Motor neuron (in vitro differentiated cells): ENCODE data around the gene GREB1L. TPM values are rescaled to one million over a fixed set of nuclear protein-coding genes. Genes with fewer than 3 reads are reported as not detected.
"Not testable (repeated sequence)": the region's sequence is repeated elsewhere in the genome, so short reads cannot be mapped to it uniquely, and the experiment has no call there.

Experiments used
- ATAC-seq, 8 experiments: fragments of 200-7000 bp; cut with Tn5 transposase; replicated peaks in 6 of 8; 2 replicates each; pipeline ENCODE4 v1.8.0; 2021; ENCODE audit warnings: mild to moderate bottlenecking in 8 of 8, moderate library complexity in 8 of 8
- H3K27ac ChIP-seq, 2 donors: fragments of 250-450 bp; sonication (Bioruptor Pico); 2 replicates each; pipeline ENCODE4 v1.9.0; 2021; ENCODE audit warnings: antibody characterized with exemption in 2 of 2, mild to moderate bottlenecking in 2 of 2, moderate library complexity in 1 of 2
- H3K4me1 ChIP-seq, 2 donors: fragments of 250-450 bp; sonication (Bioruptor Pico); replicated peaks in 1 of 2; 2 replicates each; pipeline ENCODE4 v1.6.1; 2021; ENCODE audit warnings: antibody characterized with exemption in 2 of 2, mild to moderate bottlenecking in 2 of 2, moderate library complexity in 1 of 2
- H3K4me3 ChIP-seq, 5 donors: fragments of 250-450 bp; sonication (Bioruptor Pico); 2 replicates each; pipeline ENCODE4 v1.9.0; 2021; ENCODE audit warnings: antibody characterized with exemption in 5 of 5, mild to moderate bottlenecking in 5 of 5, moderate library complexity in 4 of 5
- WGBS, 10 experiments: fragments of 450-650 bp; shearing (Covaris generic); methylation state at CpG; one replicate each; pipeline ENCODE4 v1.0.0; 2022; 5-methylcytosine and 5-hydroxymethylcytosine counted together
- in situ Hi-C, 9 experiments: fragments of 400-800 bp; cut with MboI; loops; one replicate each; pipeline ENCODE4 v1.15.0; 2021; ENCODE audit warnings: low sequenced_read_pairs in 9 of 9, low pct_unique_long_range_greater_than_20kb in 2 of 9; ENCODE audit not compliant: unreplicated experiment in 9 of 9
- total RNA-seq, 8 experiments: library from RNA; unstranded; fragments of 300-600 nt; gene quantifications; 2 replicates each; pipeline versions ENCODE4 v1.2.3 to v1.2.4, GENCODE V29; 2022

The GREB1L gene
- 10 to 100 TPM in 4 of 8 experiments, 1 to 10 TPM in 2, under 1 TPM in 2; 0.36 to 39.3 (median 13.2) TPM for total RNA-seq

GRCh38 chr18:21242141-21242779 lies at the start of gene GREB1L:
Gene GREB1L, plus strand, starts transcription at chr18:21242232. Its CDS starts 141,287 bp downstream, at chr18:21383519.
- in situ Hi-C loops = no loop called here
- Histone ChIP-seq H3K4me3 (peak within 1 kb of the TSS; percentile 68 to 100 (median 93)), H3K27ac (peak within 1 kb of the TSS; percentile 62 to 64), H3K4me1 (peaks cover 9 to 11% of the 10 kb centered on the region in 2 donors)
- WGBS, 10 experiments = no CpG with 5 or more reads among the region's 87 CpGs
- peak; percentile 92 to 97 (median 94) for ATAC-seq

- 29 to 100% (median 96%) methylated on average over 1 to 5 of the region's 5 CpGs for WGBS, 10 experiments
- in situ Hi-C loops = loop anchor here in 5 of 9 experiments (5.0 to 25.0 kb wide), 4 partner anchors 245 to 770 kb away; no protein-coding TSS in a partner anchor
- no peak overlapping the region for H3K27ac ChIP-seq
- no peak for ATAC-seq
- no peak overlapping the region for H3K4me3 ChIP-seq
- no peaks in the 10 kb centered on the region for H3K4me1 ChIP-seq
Observed at GRCh38 chr18:21192308-21192624, 49.8 kb upstream of the GREB1L start.

- in situ Hi-C loops = loop anchor here in 5 of 9 experiments (5.0 to 25.0 kb wide), 4 partner anchors 242 to 767 kb away; no protein-coding TSS in a partner anchor
- no peak overlapping the region for H3K4me3 ChIP-seq
- peak in 4 of 8 experiments; percentile 24 to 44 (median 29) for ATAC-seq
- H3K4me1 ChIP-seq = no peaks in the 10 kb centered on the region
- H3K27ac ChIP-seq = no peak overlapping the region
- WGBS, 10 experiments = 0 to 35% (median 5%) methylated on average over 2 to 4 of the region's 4 CpGs; no CpG with 5 or more reads in 1 of the 10 experiments
Observed at GRCh38 chr18:21194871-21195771, 46.9 kb upstream of the GREB1L start.

- Histone ChIP-seq H3K27ac (no peak overlapping the region), H3K4me3 (no peak overlapping the region), H3K4me1 (no peaks in the 10 kb centered on the region)
- in situ Hi-C loops = loop anchor here in 4 of 9 experiments (10.0 to 25.0 kb wide), 3 partner anchors 241 to 766 kb away; no protein-coding TSS in a partner anchor
- WGBS, 10 experiments = 29 to 100% (median 86%) methylated on average over 1 of the region's 1 CpG; no CpG with 5 or more reads in 4 of the 10 experiments
- no peak for ATAC-seq
Observed at GRCh38 chr18:21196426-21196825, 45.6 kb upstream of the GREB1L start.

GRCh38 chr18:21203126-21203525 lies 38.9 kb upstream of the GREB1L start:
- Histone ChIP-seq H3K4me3 (no peak overlapping the region), H3K4me1 (no peaks in the 10 kb centered on the region), H3K27ac (no peak overlapping the region)
- no peak for ATAC-seq
- WGBS, 10 experiments = 70 to 100% (median 96%) methylated on average over 1 to 5 of the region's 7 CpGs; no CpG with 5 or more reads in 1 of the 10 experiments
- in situ Hi-C loops = loop anchor here in 3 of 9 experiments (10.0 to 25.0 kb wide), 2 partner anchors 234 to 242 kb away; no protein-coding TSS in a partner anchor

GRCh38 chr18:21203542-21204241 lies 38.3 kb upstream of the GREB1L start:
- Histone ChIP-seq H3K4me1 (no peaks in the 10 kb centered on the region), H3K4me3 (no peak overlapping the region), H3K27ac (no peak overlapping the region)
- WGBS, 10 experiments = 60 to 100% (median 94%) methylated on average over 2 to 10 of the region's 11 CpGs
- in situ Hi-C loops = loop anchor here in 3 of 9 experiments (10.0 to 25.0 kb wide), 2 partner anchors 234 to 241 kb away; no protein-coding TSS in a partner anchor
- no peak for ATAC-seq

GRCh38 chr18:21205695-21206094 lies 36.3 kb upstream of the GREB1L start:
- Histone ChIP-seq H3K27ac (no peak overlapping the region), H3K4me3 (no peak overlapping the region), H3K4me1 (no peaks in the 10 kb centered on the region)
- 0 to 96% (median 90%) methylated on average over 1 to 4 of the region's 4 CpGs for WGBS, 10 experiments
- no peak for ATAC-seq
- in situ Hi-C loops = loop anchor here in 3 of 9 experiments (10.0 to 25.0 kb wide), 2 partner anchors 232 to 239 kb away; no protein-coding TSS in a partner anchor

GRCh38 chr18:21210278-21210677 lies 31.8 kb upstream of the GREB1L start:
- no peak overlapping the region for H3K27ac ChIP-seq
- in situ Hi-C loops = loop anchor here in 2 of 9 experiments (25.0 kb wide), 1 partner anchor 227 kb away; no protein-coding TSS in a partner anchor
- H3K4me3 ChIP-seq = no peak overlapping the region
- peaks cover 0 to under 1% of the 10 kb centered on the region in 2 donors for H3K4me1 ChIP-seq
- 20 to 100% (median 71%) methylated on average over 1 of the region's 1 CpG; no CpG with 5 or more reads in 2 of the 10 experiments for WGBS, 10 experiments
- no peak for ATAC-seq

GRCh38 chr18:21210784-21211183 lies 31.2 kb upstream of the GREB1L start:
- Histone ChIP-seq H3K4me1 (peaks cover 0 to 5% of the 10 kb centered on the region in 2 donors), H3K27ac (no peak overlapping the region), H3K4me3 (no peak overlapping the region)
- peak in 1 of 8 experiments; percentile 98 for ATAC-seq
- 54 to 100% (median 88%) methylated on average over 1 to 2 of the region's 2 CpGs; no CpG with 5 or more reads in 3 of the 10 experiments for WGBS, 10 experiments
- in situ Hi-C loops = loop anchor here in 2 of 9 experiments (25.0 kb wide), 1 partner anchor 227 kb away; no protein-coding TSS in a partner anchor

GRCh38 chr18:21214409-21214808 lies 27.6 kb upstream of the GREB1L start:
- not testable (repeated sequence) for ATAC-seq, H3K4me1 ChIP-seq, H3K27ac ChIP-seq, H3K4me3 ChIP-seq
- 78 to 100% (median 95%) methylated on average over 1 to 4 of the region's 5 CpGs for WGBS, 10 experiments
- in situ Hi-C loops = loop anchor here in 2 of 9 experiments (25.0 kb wide), 1 partner anchor 223 kb away; no protein-coding TSS in a partner anchor

- Histone ChIP-seq H3K4me3 (no peak overlapping the region), H3K4me1 (peaks cover 0 to 6% of the 10 kb centered on the region in 2 donors), H3K27ac (no peak overlapping the region)
- peak in 2 of 8 experiments; percentile 28 to 44 for ATAC-seq
- in situ Hi-C loops = loop anchor here in 2 of 9 experiments (25.0 kb wide), 1 partner anchor 222 kb away; no protein-coding TSS in a partner anchor
- 22 to 87% (median 45%) methylated on average over 2 to 5 of the region's 6 CpGs; no CpG with 5 or more reads in 2 of the 10 experiments for WGBS, 10 experiments
Observed at GRCh38 chr18:21215490-21215889, 26.5 kb upstream of the GREB1L start.

- Histone ChIP-seq H3K4me1 (peaks cover 0 to 6% of the 10 kb centered on the region in 2 donors), H3K4me3 (no peak overlapping the region), H3K27ac (no peak overlapping the region)
- 0 to 100% (median 59%) methylated on average over 1 to 3 of the region's 3 CpGs; no CpG with 5 or more reads in 2 of the 10 experiments for WGBS, 10 experiments
- in situ Hi-C loops = loop anchor here in 2 of 9 experiments (25.0 kb wide), 1 partner anchor 218 kb away; no protein-coding TSS in a partner anchor
- ATAC-seq = no peak
Observed at GRCh38 chr18:21218862-21219261, 23.2 kb upstream of the GREB1L start.
